NCI-H2227 (cell line): ENCODE measurements around the gene PERM1.
"Not testable (repeated sequence)": the region's sequence is repeated elsewhere in the genome, so short reads cannot be mapped to it uniquely, and the experiment has no call there.

Source experiments
- DNase-seq: peaks from one replicate; lab custom pipeline; 2025; ENCODE audit not compliant: unreplicated experiment; lab: John Stamatoyannopoulos, UW

The PERM1 gene

GRCh38 chr1:950881-951280, 31.0 kb downstream of the PERM1 start:
- no peak for DNase-seq

- DNase-seq, result no peak
Measured at GRCh38 chr1:950268-950667, 31.6 kb downstream of the PERM1 start.

- no peak for DNase-seq
Measured at GRCh38 chr1:947958-948357, 33.9 kb downstream of the PERM1 start.

- not testable (repeated sequence) for DNase-seq
Measured at GRCh38 chr1:946811-947210, 35.1 kb downstream of the PERM1 start.

GRCh38 chr1:945688-946556, 36.0 kb downstream of the PERM1 start:
- DNase-seq, result no peak

- peak; percentile 60 for DNase-seq
Measured at GRCh38 chr1:944341-945325, 37.3 kb downstream of the PERM1 start.

GRCh38 chr1:943545-944340, 38.1 kb downstream of the PERM1 start:
- DNase-seq, result no peak

GRCh38 chr1:942864-943533, 38.9 kb downstream of the PERM1 start:
- peak; percentile 70 for DNase-seq

GRCh38 chr1:942411-942821, 39.5 kb downstream of the PERM1 start:
- DNase-seq, result peak; percentile 58

- DNase-seq, result peak; percentile 97
Measured at GRCh38 chr1:941588-942383, 40.1 kb downstream of the PERM1 start.

- DNase-seq, result no peak
Measured at GRCh38 chr1:941015-941587, 40.8 kb downstream of the PERM1 start.

GRCh38 chr1:940107-941014, 41.5 kb downstream of the PERM1 start:
- DNase-seq, result peak; percentile 83

GRCh38 chr1:939511-940106, 42.3 kb downstream of the PERM1 start:
- DNase-seq, result no peak

GRCh38 chr1:938711-939489, 43.0 kb downstream of the PERM1 start:
- no peak for DNase-seq

- DNase-seq, result no peak
Measured at GRCh38 chr1:938088-938683, 43.7 kb downstream of the PERM1 start.

GRCh38 chr1:937521-937920, 44.4 kb downstream of the PERM1 start:
- DNase-seq, result no peak
